Fibroblast of skin of right quadriceps (primary cell): Measurements from ENCODE around the gene ZNF747.
A peak's percentile ranks its signal among the peaks of the same experiment; 100 is the strongest.
"Not testable (repeated sequence)": the region's sequence is repeated elsewhere in the genome, so short reads cannot be mapped to it uniquely, and the experiment has no call there.

Source experiments
- DNase-seq: peaks from one replicate; pipeline ENCODE4 v3.0.0-alpha.2; 2013

The ZNF747 gene

GRCh38 chr16:30532285-30533145, 2.1 kb downstream of the ZNF747 start:
- no peak for DNase-seq

GRCh38 chr16:30530163-30531037, 4.3 kb downstream of the ZNF747 start:
- no peak for DNase-seq

DNA sequence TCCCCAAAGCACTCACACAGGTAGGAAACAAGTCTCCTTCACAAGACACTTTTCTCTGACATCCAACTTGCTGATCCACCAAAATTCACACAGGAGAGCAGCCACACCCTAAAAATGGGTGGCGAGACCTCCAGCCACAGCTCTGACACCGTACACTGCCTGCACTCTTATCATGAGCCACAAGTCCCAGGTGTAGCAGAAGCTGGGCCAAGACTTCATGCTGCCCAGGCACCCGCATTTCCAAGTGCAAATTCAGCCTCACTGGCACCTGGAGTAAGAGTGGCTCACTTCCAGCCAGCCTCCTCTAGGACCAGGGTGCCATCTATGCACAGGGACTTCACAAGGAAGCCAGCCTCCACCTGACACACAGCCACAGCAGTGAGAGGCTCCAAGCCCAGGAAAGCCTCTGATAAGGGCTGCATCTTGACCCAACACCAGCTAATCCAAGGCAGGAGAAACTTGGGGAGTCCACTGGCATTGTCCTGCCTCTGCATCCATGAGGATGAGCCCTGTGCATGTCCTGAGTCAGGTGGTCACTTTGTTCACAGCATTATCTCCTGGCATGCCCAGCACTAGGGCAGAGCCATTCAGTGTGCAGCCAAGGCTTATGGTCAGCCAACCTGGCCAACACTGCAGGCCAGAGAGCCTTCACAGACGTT, 5.7 kb downstream of the ZNF747 start:
- DNase-seq, result no peak

GRCh38 chr16:30527635-30528178, 7.0 kb downstream of the ZNF747 start:
- DNase-seq, result no peak

DNA sequence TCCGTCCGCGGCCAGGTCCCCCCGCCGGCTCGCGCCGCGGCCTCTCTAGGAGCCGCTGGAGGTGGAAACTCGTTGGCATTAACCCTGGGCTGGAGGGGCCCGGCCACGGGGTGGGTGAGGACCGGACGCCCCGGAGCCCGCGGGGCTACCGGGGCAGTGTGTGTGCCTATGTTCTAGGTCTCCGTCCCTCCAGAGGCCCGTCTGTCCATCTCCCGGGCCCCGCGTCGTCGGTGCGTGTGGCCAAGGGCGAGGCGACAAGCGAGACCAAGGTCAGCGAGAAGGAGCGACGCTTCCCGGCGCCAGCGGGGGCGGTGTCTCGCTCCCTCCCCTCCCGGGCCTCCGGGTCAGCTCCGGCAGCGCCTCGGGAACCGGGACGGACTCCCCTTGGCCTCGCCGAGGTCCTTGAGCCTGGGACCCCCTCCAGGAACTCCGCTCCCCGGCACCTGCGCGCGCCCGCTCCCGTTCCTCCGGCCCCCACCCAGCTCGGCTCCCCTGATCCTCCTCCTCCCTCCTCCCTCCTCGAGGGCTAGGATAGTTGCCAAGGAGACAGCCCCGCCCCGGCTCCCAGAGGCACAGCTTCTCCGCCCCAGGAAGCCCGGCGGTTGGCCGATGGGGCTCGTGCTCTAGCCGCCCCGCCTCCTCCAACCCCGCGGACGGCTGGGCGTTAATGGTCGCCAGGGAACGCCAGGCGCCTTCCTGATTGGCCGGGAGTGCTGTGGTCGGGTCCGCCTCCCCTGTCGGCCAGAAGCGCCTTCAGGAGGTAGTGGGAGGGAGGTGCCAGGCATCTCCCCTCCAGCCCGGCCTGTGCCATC, 7.6 kb downstream of the ZNF747 start:
- peak; percentile 98 for DNase-seq

DNA sequence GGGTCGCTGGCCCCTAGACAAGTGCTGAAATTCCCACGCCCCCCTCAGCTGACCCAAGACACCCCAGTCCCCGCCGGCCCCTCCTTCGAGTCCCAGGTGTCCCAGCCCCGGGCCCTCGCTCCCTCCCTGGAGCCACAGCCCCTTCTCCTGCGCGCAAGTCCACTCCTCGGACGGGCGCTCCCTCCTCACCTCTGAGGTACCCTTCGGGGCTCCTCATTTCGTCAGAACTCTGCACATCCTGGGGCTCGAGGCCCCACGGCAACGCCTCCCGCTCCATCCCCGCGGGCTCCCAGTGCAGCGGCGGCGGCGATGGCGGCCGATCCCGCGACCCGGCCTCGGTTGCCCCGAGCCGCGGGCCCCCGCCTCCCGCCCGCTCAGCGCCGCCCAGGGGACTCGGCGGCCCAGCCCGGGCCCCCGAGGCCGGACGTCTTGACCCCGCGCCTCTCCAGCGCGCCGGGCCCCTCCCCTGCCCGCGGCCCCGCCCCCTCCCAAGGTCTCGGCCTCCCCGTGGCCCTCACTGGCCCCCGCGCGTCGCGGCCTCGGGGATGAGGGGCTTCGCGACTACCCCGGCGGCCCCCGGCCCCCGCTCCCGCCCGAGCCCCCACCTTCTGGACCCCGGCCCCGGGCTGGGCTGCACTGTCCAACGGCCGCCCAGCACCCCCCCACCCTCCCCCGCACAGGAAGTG, 8.4 kb downstream of the ZNF747 start, which contains the start of gene ZNF768:
TSS of gene ZNF768 (minus strand) at position 430 of the 686 bp plus-strand sequence. CDS start at position 277, 153 bp downstream.
- peak; percentile 22 for DNase-seq

- no peak for DNase-seq
These were observed 8.9 kb downstream of the ZNF747 start for GRCh38 chr16:30525844-30526136.

DNA sequence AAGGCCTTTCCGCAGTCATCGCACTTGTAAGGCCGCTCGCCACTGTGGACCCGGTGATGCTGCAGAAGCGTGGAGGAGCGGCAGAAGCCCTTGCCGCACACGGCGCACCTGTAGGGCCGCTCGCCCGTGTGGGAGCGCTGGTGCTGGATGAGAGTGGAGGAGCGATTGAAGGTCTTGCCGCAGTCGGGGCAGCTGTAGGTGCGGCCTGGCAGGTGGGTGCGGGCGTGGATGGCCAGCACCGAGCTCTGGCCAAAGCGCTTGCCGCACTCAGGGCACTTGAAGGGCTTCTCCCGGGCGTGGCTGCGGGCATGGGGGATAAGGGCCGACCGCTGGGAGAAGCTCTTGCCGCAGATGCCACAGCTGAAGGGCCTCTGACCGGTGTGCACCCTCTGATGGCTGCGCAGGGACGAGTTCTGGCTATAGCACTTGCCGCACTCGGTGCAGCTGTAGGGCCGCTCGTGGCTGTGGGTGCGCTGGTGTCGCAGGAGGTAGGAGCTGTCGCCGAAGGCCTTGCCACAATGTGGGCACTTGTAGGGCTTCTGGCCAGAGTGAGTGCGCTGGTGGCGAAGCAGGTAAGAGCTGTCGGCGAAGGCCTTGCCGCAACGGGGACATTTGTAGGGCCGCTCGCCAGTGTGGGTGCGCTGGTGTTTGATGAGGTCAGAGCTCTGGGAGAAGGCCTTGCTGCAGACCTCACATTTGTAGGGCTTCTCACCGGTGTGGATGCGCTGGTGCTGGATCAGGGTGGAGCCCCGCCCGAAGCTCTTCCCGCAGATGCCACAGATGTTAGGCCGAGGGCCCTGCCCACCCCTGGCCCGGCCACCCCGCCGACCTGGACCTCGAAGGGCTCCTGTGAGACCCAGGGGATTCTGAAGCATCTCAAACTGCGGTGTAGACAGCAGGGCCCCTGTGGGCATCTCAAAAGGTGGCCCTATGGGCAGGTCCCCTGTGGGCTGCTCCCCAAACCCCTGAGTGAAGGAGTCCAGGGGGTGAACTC, 9.8 kb downstream of the ZNF747 start:
- DNase-seq, result no peak

DNA sequence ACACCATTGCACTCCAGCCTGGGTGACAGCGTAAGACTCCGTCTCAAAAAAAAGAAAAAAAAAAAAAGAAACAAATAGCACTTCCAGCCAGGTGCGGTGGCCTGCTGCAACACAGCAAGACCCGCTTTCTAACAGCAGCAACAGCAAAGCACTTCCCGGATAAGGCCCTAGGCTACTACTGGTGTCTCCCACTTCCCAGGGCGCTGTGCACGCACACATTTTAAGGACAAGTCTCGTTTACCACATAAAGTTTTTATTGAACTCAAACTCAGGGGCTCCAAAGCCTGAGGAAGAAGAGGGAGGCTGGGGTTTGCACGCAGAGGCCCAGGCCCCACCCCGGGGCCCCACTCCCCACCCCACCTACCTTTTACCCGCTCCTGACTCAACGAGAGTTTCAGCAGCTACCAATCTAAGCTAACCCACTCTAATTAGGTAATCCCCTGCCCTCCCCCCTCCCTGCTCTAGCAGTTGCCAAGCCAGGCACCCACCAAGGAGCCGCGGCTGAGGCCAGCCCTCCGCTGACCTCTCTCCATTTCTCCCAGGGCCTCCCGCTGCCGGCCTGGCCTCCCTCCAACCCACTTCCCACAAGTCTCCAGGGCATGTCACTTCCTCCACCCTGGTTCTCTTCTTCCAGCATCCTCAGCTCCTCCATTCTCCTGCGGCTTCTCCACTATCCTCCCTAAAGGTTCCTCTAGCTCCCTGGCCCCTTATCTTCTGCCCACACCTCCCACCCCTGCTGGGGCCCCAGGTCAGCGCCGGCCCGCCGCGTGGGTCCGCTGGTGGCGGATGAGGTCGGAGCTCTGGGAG, 10.7 kb downstream of the ZNF747 start:
- no peak for DNase-seq

DNA sequence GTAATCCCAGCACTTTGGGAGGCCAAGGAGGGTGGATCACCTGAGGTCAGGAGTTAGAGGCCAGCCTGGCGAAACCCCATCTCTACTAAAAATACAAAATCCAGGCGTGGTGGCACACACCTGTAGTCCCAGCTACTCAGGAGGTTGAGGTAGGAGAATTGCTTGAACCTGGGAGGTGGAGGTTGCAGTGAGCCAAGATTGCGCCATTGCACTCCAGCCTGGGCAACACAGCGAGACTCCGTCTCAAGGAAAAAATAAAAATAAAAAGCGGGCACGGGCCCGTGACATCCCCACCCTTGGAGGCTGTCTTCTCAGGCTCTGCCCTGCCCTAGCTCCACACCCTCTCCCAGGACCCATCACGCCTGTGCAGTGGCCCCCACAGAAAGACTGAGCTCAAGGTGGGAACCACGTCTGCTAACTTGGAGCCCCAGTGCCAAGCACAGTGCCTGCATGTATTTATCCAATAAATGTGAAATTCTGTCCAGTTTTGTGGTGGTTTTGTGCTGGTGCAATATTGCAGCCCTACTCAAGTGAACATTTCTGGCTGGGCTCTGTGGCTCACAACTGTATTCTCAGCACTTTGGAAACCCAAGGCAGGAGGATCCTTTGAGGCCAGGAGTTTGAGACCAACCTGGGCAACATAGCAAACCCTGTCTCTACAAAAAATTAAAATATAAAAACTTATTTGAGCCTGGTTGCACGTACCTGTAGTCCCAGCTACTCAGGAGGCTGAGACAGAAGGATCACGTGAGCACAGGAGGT, 11.8 kb downstream of the ZNF747 start:
- DNase-seq, result not testable (repeated sequence)

- DNase-seq, result no peak
These were observed 12.6 kb downstream of the ZNF747 start for GRCh38 chr16:30521873-30522641.

DNA sequence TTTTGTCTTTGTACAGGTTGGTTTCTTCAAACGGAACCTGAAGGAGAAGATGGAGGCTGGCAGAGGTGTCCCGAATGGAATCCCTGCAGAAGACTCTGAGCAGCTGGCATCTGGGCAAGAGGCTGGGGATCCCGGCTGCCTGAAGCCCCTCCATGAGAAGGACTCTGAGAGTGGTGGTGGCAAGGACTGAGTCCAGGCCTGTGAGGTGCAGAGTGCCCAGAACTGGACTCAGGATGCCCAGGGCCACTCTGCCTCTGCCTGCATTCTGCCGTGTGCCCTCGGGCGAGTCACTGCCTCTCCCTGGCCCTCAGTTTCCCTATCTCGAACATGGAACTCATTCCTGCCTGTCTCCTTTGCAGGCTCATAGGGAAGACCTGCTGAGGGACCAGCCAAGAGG, 13.2 kb downstream of the ZNF747 start:
- DNase-seq, result no peak

DNA sequence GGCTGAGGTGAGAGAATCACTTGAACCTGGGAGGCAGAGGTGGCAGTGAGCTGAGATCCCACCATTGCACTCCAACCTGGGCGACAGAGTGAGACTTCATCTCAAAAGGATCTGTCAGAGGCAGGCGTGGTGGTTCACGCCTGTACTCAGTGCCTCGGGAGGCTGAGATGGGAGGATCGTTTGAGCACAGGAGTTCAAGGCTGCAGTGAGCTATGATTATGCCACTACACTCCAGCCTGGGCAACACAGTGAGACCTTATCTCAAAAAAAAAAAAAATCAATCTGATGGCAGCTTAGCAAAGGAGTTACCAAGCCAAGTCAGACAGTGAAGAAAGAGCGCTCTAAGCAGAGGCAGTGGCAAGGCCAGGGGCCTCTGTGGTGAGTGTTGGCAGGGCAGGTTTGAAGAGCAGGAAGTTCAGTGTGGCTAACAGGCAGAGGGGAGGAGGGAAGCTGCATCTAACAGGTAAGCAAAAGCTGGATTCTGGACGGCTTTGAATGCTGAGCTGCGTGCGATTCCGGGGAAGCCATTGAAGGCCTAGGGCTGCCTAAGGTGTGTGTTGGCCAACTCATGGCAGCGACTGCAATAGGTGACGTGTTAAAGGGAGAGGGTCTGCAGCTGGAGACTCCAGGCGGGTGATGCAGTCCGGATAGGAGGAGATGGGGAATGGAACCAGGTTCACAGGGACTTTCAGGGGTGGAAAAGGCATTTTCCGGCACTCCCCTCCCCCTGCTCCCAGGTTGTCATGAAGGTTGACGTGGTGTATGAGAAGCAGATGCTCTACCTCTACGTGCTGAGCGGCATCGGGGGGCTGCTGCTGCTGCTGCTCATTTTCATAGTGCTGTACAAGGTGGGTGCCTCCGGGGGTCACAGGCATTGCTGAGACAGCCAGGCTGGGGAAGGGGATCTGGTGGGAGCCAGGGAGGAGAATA, 15.3 kb downstream of the ZNF747 start:
- DNase-seq, result no peak

GRCh38 chr16:30518552-30518951, 16.1 kb downstream of the ZNF747 start:
- no peak for DNase-seq

- no peak for DNase-seq
These were observed 19.4 kb downstream of the ZNF747 start for GRCh38 chr16:30515275-30515674.

DNA sequence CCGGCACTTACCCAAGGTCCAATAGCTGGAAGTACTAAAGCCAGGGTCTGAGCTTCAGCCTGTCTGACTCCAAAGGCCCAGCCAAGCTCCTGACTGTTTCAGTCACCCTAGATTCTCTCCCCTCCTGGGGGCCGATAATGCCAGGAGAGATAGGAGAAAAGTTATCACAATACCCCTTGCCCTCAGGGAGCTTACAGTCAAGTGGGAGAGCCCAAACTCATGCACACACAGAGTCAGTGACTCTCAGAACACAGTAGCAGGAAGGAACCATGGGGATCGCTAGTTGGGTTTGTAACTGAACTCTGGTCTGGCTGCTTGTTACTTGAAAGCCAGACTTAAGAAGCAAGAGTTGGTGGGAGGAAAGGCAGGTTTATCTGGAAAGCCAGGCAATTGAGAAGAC, 23.1 kb downstream of the ZNF747 start:
- DNase-seq, result no peak
